ENCODE measurements around the gene KANK4. TPM values are rescaled to one million over a fixed set of nuclear protein-coding genes. Genes with fewer than 3 reads are reported as not detected.
"Not testable (repeated sequence)": the region's sequence is repeated elsewhere in the genome, so short reads cannot be mapped to it uniquely, and the experiment has no call there.

Gene KANK4
- total RNA-seq, 1 donor from 2014 or later, result 2.4 TPM

GRCh38 chr1:62241371-62242131 is 77.7 kb downstream of the KANK4 start:
- DNase-seq (ENCODE audit: low spot score), result peak; percentile 73
- ATAC-seq, result peak; percentile 88

GRCh38 chr1:62240651-62241370 is 78.4 kb downstream of the KANK4 start:
- DNase-seq (ENCODE audit: low spot score) (no peak), ATAC-seq (no peak)

- ATAC-seq, result not testable (repeated sequence)
These were observed 79.4 kb downstream of the KANK4 start for GRCh38 chr1:62239652-62240403.

GRCh38 chr1:62238507-62238906 is 80.7 kb downstream of the KANK4 start:
- no peak for DNase-seq (ENCODE audit: low spot score)
- ATAC-seq, result no peak

More at GRCh38 chr1:62239652-62240403, 79.4 kb downstream of the KANK4 start:
- DNase-seq (ENCODE audit: low spot score), result not testable (repeated sequence)

- no peak for DNase-seq (ENCODE audit: low spot score)
- no peak for ATAC-seq
These were observed 81.3 kb downstream of the KANK4 start for GRCh38 chr1:62237950-62238374.

- no peak for ATAC-seq
- no peak for DNase-seq (ENCODE audit: low spot score)
These were observed 81.9 kb downstream of the KANK4 start for GRCh38 chr1:62237361-62237760.

GRCh38 chr1:62235576-62235975 is 83.7 kb downstream of the KANK4 start:
- ATAC-seq (no peak), DNase-seq (ENCODE audit: low spot score) (no peak)

- ATAC-seq (no peak), DNase-seq (ENCODE audit: low spot score) (no peak)
These were observed 84.5 kb downstream of the KANK4 start for GRCh38 chr1:62234688-62235087.

GRCh38 chr1:62233926-62234450 is 85.2 kb downstream of the KANK4 start:
- no peak for DNase-seq (ENCODE audit: low spot score)
- no peak for ATAC-seq

- ATAC-seq (no peak), DNase-seq (ENCODE audit: low spot score) (no peak)
These were observed 86.4 kb downstream of the KANK4 start for GRCh38 chr1:62232871-62233278.

- DNase-seq (ENCODE audit: low spot score) (no peak), ATAC-seq (no peak)
These were observed 88.5 kb downstream of the KANK4 start for GRCh38 chr1:62230718-62231117.

GRCh38 chr1:62229932-62230331 is 89.3 kb downstream of the KANK4 start:
- ATAC-seq, result no peak
- DNase-seq (ENCODE audit: low spot score), result no peak

GRCh38 chr1:62229468-62229867 is 89.8 kb downstream of the KANK4 start:
- DNase-seq (ENCODE audit: low spot score) (no peak), ATAC-seq (no peak)

GRCh38 chr1:62228883-62229187 is 90.4 kb downstream of the KANK4 start:
- no peak for ATAC-seq

GRCh38 chr1:62228136-62228882 is 90.9 kb downstream of the KANK4 start:
- no peak for DNase-seq (ENCODE audit: low spot score)
- ATAC-seq, result no peak

More at GRCh38 chr1:62228883-62229187, 90.4 kb downstream of the KANK4 start:
- no peak for DNase-seq (ENCODE audit: low spot score)

GRCh38 chr1:62227496-62227895 is 91.7 kb downstream of the KANK4 start:
- ATAC-seq, result no peak
- no peak for DNase-seq (ENCODE audit: low spot score)

GRCh38 chr1:62224182-62224581 is 95.1 kb downstream of the KANK4 start:
- DNase-seq (ENCODE audit: low spot score) (no peak), ATAC-seq (no peak)

GRCh38 chr1:62222321-62222720 is 96.9 kb downstream of the KANK4 start:
- no peak for ATAC-seq
- DNase-seq (ENCODE audit: low spot score), result no peak

GRCh38 chr1:62221171-62221570 is 98.1 kb downstream of the KANK4 start:
- DNase-seq (ENCODE audit: low spot score), result no peak
- no peak for ATAC-seq

- ATAC-seq, result not testable (repeated sequence)
These were observed 98.8 kb downstream of the KANK4 start for GRCh38 chr1:62220456-62220855.

GRCh38 chr1:62218604-62219003 is 100.6 kb downstream of the KANK4 start:
- DNase-seq (ENCODE audit: low spot score), result no peak
- ATAC-seq, result no peak

More at GRCh38 chr1:62220456-62220855, 98.8 kb downstream of the KANK4 start:
- not testable (repeated sequence) for DNase-seq (ENCODE audit: low spot score)
